Subcutaneous adipose tissue (tissue), 4 donors: ENCODE results near the gene ADCY1. TPM values are rescaled to one million over a fixed set of nuclear protein-coding genes. Genes with fewer than 3 reads are reported as not detected.

ENCODE experiments used
- small RNA-seq: library from RNA; depleted of rRNA; stranded (forward); fragments of <200 nt; gene quantifications from one replicate; pipeline ENCODE3, GENCODE V24; 2016
- total RNA-seq, 4 donors: library from RNA; depleted of rRNA; stranded (reverse); fragments of >200 nt; gene quantifications; one replicate each; pipeline ENCODE4 v1.1.0, GENCODE V29; 2016
- TF ChIP-seq, protein P1 (sequence below): fragments of 450-650 bp; IDR thresholded peaks from one replicate; pipeline ENCODE4 v1.5.1; 2016; ENCODE audit warnings: low read depth, mild to moderate bottlenecking, control low read depth, antibody characterized with exemption, moderate library complexity

The ADCY1 gene
- total RNA-seq, 4 donors from 2014 or later: 0.94 to 3.1 (median 1.6) TPM

- TF ChIP-seq, protein P1, sequence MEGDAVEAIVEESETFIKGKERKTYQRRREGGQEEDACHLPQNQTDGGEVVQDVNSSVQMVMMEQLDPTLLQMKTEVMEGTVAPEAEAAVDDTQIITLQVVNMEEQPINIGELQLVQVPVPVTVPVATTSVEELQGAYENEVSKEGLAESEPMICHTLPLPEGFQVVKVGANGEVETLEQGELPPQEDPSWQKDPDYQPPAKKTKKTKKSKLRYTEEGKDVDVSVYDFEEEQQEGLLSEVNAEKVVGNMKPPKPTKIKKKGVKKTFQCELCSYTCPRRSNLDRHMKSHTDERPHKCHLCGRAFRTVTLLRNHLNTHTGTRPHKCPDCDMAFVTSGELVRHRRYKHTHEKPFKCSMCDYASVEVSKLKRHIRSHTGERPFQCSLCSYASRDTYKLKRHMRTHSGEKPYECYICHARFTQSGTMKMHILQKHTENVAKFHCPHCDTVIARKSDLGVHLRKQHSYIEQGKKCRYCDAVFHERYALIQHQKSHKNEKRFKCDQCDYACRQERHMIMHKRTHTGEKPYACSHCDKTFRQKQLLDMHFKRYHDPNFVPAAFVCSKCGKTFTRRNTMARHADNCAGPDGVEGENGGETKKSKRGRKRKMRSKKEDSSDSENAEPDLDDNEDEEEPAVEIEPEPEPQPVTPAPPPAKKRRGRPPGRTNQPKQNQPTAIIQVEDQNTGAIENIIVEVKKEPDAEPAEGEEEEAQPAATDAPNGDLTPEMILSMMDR: no peak
Measured at GRCh38 chr7:45718464-45719330, 144.5 kb downstream of the ADCY1 start.

GRCh38 chr7:45720989-45721388 is 146.8 kb downstream of the ADCY1 start:
- TF ChIP-seq, protein P1: no peak

DNA sequence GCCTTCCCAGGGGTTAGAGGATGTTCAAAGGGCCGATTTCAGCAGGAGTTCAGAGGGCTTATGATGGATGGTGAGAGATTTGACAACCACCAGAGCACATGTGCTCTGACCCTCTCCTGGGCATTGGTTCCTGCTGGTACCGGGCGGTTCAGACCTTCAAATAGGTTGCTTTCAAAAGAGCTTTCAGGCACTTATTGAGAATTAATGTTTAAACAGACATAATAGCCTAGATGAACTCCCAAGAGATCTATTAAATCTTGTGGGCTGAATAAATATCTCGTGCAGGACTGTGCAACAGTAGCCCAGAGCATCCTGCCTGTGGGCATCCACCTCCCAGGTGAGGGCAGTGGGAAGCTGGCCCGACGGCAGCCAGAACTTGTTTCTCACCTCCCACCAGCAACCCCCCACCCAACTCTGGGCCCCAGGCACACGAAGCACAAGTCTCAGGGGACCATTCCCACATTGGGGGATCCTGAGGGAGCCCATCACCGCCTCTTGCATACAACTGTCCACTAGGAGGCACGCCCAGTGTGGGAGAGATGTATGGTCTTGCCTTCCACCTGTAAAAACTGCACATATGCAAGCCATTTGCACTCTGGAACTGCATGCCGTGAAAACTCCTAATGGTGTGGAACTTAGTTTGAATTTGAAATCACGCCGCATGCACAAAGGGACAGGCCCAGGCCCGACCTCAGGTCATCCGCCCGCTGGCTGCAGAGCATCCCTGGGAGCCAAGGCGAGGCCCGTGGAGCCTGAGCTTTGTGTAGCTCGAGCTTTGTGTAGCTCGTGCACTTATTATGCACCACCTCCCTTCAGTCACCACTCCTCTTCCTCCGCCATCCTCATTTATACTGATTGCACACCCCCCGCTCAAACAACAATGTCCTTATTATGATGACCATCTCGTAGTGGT is 147.8 kb downstream of the ADCY1 start:
- TF ChIP-seq, protein P1: no peak

DNA sequence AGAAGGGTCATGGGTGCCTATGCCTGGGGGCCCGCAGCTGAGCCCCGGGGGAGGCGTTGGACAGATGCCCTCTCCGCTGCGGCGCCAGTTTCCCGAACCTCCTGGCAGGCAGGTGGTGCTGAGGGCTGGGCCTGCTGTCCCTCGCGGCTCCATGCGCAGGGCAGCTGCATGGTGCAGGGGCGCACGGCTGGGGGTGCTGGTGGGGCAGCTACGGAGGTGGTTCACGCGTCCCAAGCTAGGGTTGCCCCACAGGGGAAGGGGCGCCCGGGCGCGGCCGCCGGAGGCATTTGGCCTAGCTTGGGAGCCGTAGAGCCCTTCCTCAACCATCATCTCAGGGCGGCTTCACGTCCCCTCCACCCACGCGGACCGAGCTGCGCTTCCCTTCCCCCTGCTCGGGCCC is 152.7 kb downstream of the ADCY1 start:
- TF ChIP-seq, protein P1: no peak

Small RNA genes within 50 kb of the gene (small RNA-seq; reads per million reads assigned to genes)
- not detected for gene AC073325.2
